ENCODE results near the gene MYEOV.

MYEOV gene

DNA sequence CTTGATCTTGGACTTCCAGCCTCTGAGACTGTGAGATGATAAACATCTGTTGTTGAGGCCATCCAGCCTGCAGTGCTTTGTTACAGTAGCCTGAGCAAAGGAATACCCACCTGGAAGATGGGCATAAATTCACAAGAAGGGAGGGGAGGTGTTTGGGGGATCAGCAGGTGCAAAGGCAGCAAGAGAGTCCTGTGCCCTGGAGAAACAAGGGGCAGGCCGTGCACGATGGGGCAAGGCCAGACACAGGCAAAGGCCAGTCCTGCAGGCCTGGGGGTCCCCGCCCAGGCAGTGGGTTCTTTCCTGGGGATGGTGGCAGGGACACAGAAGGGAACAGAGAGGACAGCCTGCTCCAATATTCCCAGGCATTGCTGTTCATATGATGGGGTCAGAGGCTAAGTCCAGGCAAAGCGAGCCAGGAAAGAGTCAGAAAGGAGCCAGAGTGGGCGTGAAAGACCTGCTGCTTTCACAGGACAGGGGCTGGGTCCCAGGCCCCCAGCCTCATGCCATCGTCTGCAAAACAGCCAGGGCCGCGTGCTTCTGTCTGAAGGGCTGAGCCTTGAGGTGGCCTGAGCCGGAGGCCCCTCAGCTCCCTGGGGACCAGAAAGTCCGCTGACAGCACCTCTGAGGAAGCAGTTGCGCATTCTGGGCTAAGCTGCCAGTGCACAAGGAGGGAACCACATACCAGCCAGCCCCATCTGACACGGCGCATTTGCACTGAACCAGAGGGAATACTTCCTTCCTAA, 48.8 kb downstream of the MYEOV start:
- DNase-seq (ENCODE audit: low read depth), result no peak

GRCh38 chr11:69343401-69344321, 49.7 kb downstream of the MYEOV start:
- DNase-seq (ENCODE audit: low read depth), result no peak

GRCh38 chr11:69344570-69345145, 50.7 kb downstream of the MYEOV start:
- DNase-seq (ENCODE audit: low read depth), result no peak
